GM23338 (cell line): ENCODE measurements around the gene C1orf116. TPM values are rescaled to one million over a fixed set of nuclear protein-coding genes. Genes with fewer than 3 reads are reported as not detected.

Experiments
- ATAC-seq: fragments of 200-7000 bp; cut with Tn5 transposase; 3 replicates; pipeline ENCODE4 v1.9.1; 2020
- DNase-seq: peaks from one replicate; pipeline ENCODE4 v3.0.0-alpha.2; 2015; ENCODE audit warnings: low spot score
- H2AFZ ChIP-seq: fragments of 200-600 bp; sonication (generic); 2 replicates; pipeline ENCODE4 v1.8.0; 2016; ENCODE audit warnings: antibody characterized with exemption, mild to moderate bottlenecking, moderate library complexity
- H3F3A ChIP-seq: fragments of 200-600 bp; sonication (generic); replicated peaks from 2 replicates; pipeline ENCODE4 v1.8.0; 2017; ENCODE audit warnings: antibody characterized with exemption, mixed run types, low read depth
- H3K27ac ChIP-seq: fragments of 200-600 bp; sonication (generic); 2 replicates; pipeline ENCODE4 v1.6.1; 2016; ENCODE audit warnings: low read depth
- H3K27me3 ChIP-seq: fragments of 200-600 bp; sonication (generic); 2 replicates; pipeline ENCODE4 v1.8.0; 2016; ENCODE audit warnings: mild to moderate bottlenecking, mixed run types, moderate library complexity; ENCODE audit not compliant: insufficient read depth
- H3K36me3 ChIP-seq: fragments of 200-600 bp; sonication (generic); 2 replicates; pipeline ENCODE4 v1.8.0; 2016; ENCODE audit warnings: mild to moderate bottlenecking; ENCODE audit not compliant: insufficient read depth
- H3K4me1 ChIP-seq: fragments of 200-600 bp; sonication (generic); 2 replicates; pipeline ENCODE4 v1.8.0; 2016; ENCODE audit warnings: mild to moderate bottlenecking, moderate library complexity; ENCODE audit not compliant: insufficient read depth
- H3K4me2 ChIP-seq: fragments of 200-600 bp; sonication (generic); 2 replicates; pipeline ENCODE4 v1.7.1; 2017; ENCODE audit warnings: mixed run types
- H3K4me3 ChIP-seq: fragments of 200-600 bp; sonication (generic); 2 replicates; pipeline ENCODE4 v1.6.1; 2016; ENCODE audit warnings: mixed run types
- H3K79me2 ChIP-seq: fragments of 200-600 bp; sonication (generic); replicated peaks from 2 replicates; pipeline ENCODE4 v1.8.0; 2017; ENCODE audit warnings: mild to moderate bottlenecking; ENCODE audit not compliant: insufficient read depth
- H3K9me2 ChIP-seq: fragments of 200-600 bp; sonication (generic); 2 replicates; pipeline ENCODE4 v1.8.0; 2017; ENCODE audit not compliant: insufficient read depth
- H4K20me1 ChIP-seq: fragments of 200-600 bp; sonication (generic); replicated peaks from 2 replicates; pipeline ENCODE4 v1.8.0; 2017; ENCODE audit warnings: mild to moderate bottlenecking; ENCODE audit not compliant: insufficient read depth
- H3K27ac Mint-ChIP-seq: 2 replicates; pipeline ENCODE4 v1.8.0; 2020; ENCODE audit warnings: inconsistent platforms, mild to moderate bottlenecking, moderate library complexity, mixed read lengths
- H3K27me3 Mint-ChIP-seq: 3 replicates; pipeline ENCODE4 v1.8.0; 2022; ENCODE audit warnings: low read depth, mild to moderate bottlenecking, moderate library complexity, mixed read lengths, inconsistent platforms; ENCODE audit not compliant: insufficient read depth, poor library complexity
- H3K36me3 Mint-ChIP-seq: 3 replicates; pipeline ENCODE4 v1.8.0; 2021; ENCODE audit warnings: low read depth, mild to moderate bottlenecking, inconsistent platforms, moderate library complexity, mixed read lengths
- H3K4me1 Mint-ChIP-seq: 3 replicates; pipeline ENCODE4 v1.8.0; 2020; ENCODE audit warnings: mild to moderate bottlenecking, inconsistent platforms, mixed read lengths
- H3K4me3 Mint-ChIP-seq: 3 replicates; pipeline ENCODE4 v1.8.0; 2021; ENCODE audit warnings: moderate library complexity, mild to moderate bottlenecking, inconsistent platforms, mixed read lengths
- H3K9me3 Mint-ChIP-seq: 3 replicates; pipeline ENCODE4 v1.8.0; 2020; ENCODE audit warnings: moderate library complexity, mild to moderate bottlenecking, inconsistent platforms, mixed read lengths
- ZNF114 ChIP-seq: fragments of 250-450 bp; sonication (Bioruptor Pico); IDR thresholded peaks from 2 replicates; pipeline ENCODE4 v1.5.0; 2020; ENCODE audit warnings: mild to moderate bottlenecking, moderate library complexity
- ZNF462 ChIP-seq: fragments of 250-450 bp; sonication (Bioruptor Pico); IDR thresholded peaks from 2 replicates; pipeline ENCODE4 v1.5.0; 2020; ENCODE audit warnings: mild to moderate bottlenecking, moderate library complexity
- polyA plus RNA-seq: library from polyadenylated mRNA; unstranded; fragments of >200 nt; fragmentation: Nextera tagmentation; extraction: Ambion mirVana; gene quantifications from 2 replicates; pipeline ENCODE4 v1.2.1, GENCODE V29; 2016
- total RNA-seq: library from RNA; depleted of rRNA; stranded (reverse); fragments of >200 nt; shearing (Covaris generic); gene quantifications from 2 replicates; pipeline ENCODE4 v1.2.3, GENCODE V29; 2014

The C1orf116 gene
- total and polyA plus RNA-seq, 2 experiments from 2014 or later: 2.3 to 5.3 TPM

- H3K27ac ChIP-seq: no peak overlapping the region
Observed at GRCh38 chr1:207025146-207025880, 7.2 kb downstream of the C1orf116 start.

More at GRCh38 chr1:207025146-207025880, 7.2 kb downstream of the C1orf116 start:
- Histone ChIP-seq H4K20me1 (no peaks in the 10 kb centered on the region), H2AFZ (no peak overlapping the region), H3K9me2 (peaks cover 10% of the 10 kb centered on the region; the same call in 1 of the 2 replicates), H3K4me2 (peak overlapping the region; percentile 65), H3K36me3 (no peaks in the 10 kb centered on the region), H3F3A (0 out of 2 replicates have a peak, but pooled peaks cover 3% of the 10 kb centered on the region), H3K4me3 (0 out of 2 replicates have a peak overlapping the region, but pooled peaks have one; percentile 23), H3K27me3 (no peaks in the 10 kb centered on the region), H3K4me1 (peaks cover 22% of the 10 kb centered on the region), H3K79me2 (no peaks in the 10 kb centered on the region)
- DNase-seq: peak; percentile 65
- no peaks in the 10 kb centered on the region; the same call in 2 of the 3 replicates for H3K36me3 Mint-ChIP-seq
- no peak overlapping the region for H3K27ac Mint-ChIP-seq
- peak; percentile 94 for ATAC-seq
- H3K27me3 Mint-ChIP-seq: peaks cover 5% of the 10 kb centered on the region
- no peak for TF ChIP-seq ZNF114
- 0 out of 2 replicates have a peak, but pooled peaks have one; percentile 40 for TF ChIP-seq ZNF462 (CRISPR knock-in tag)
- peaks cover 36% of the 10 kb centered on the region for H3K4me1 Mint-ChIP-seq
- H3K9me3 Mint-ChIP-seq: no peaks in the 10 kb centered on the region
- no peak overlapping the region for H3K4me3 Mint-ChIP-seq
